Common myeloid progenitor, CD34-positive (primary cell): ENCODE results near the gene SLC25A4.
"Not testable (repeated sequence)": the region's sequence is repeated elsewhere in the genome, so short reads cannot be mapped to it uniquely, and the experiment has no call there.

Experiments used
- CTCF ChIA-PET: fragments of 350-600 bp; sonication (Branson Sonifier 250); formaldehyde crosslinking; loops from one replicate; lab custom pipeline; 2021; ENCODE audit warnings: antibody characterized with exemption; lab: Charles Lee
- POLR2A ChIA-PET: fragments of 350-600 bp; sonication (Branson Sonifier 250); formaldehyde crosslinking; loops from one replicate; lab custom pipeline; 2021; ENCODE audit warnings: antibody characterized with exemption; lab: Charles Lee
- DNase-seq, 3 donors: peaks; one replicate each; pipeline versions ENCODE4 v3.0.0 to v3.0.0-alpha.2; 2013
- H3K27ac ChIP-seq, 2 experiments: 1 replicate in 1 of 2; 2 replicates in 1 of 2; pipeline ENCODE4 v1.7.0; 2013; ENCODE audit warnings: inconsistent platforms in 2 of 2, low read length in 2 of 2, mild to moderate bottlenecking in 2 of 2, low read depth in 1 of 2, moderate library complexity in 1 of 2; ENCODE audit not compliant: severe bottlenecking in 2 of 2, insufficient read depth in 1 of 2, poor library complexity in 1 of 2
- H3K27me3 ChIP-seq, 5 experiments: replicated peaks in 2 of 5; 1 replicate in 3 of 5; 2 replicates in 2 of 5; pipeline versions ENCODE4 v1.6.1 to v1.7.0; 2013; ENCODE audit warnings: low read length in 4 of 5, mild to moderate bottlenecking in 2 of 5, moderate library complexity in 2 of 5, inconsistent platforms in 1 of 5; ENCODE audit not compliant: insufficient read depth in 5 of 5, control insufficient read depth in 4 of 5
- H3K36me3 ChIP-seq, 4 experiments: 1 replicate in 2 of 4; 2 replicates in 2 of 4; pipeline versions ENCODE4 v1.6.1 to v1.7.0; 2013; ENCODE audit warnings: low read length in 3 of 4, control low read depth in 1 of 4, mild to moderate bottlenecking in 1 of 4; ENCODE audit not compliant: control insufficient read depth in 4 of 4, insufficient read depth in 4 of 4
- H3K4me1 ChIP-seq, 4 experiments: 1 replicate in 3 of 4; 2 replicates in 1 of 4; pipeline versions ENCODE4 v1.6.1 to v1.7.1; 2013; ENCODE audit warnings: low read length in 3 of 4, mild to moderate bottlenecking in 3 of 4, control low read depth in 1 of 4, inconsistent platforms in 1 of 4, moderate library complexity in 1 of 4; ENCODE audit not compliant: control insufficient read depth in 4 of 4, insufficient read depth in 4 of 4; ENCODE audit errors: control extremely low read depth in 1 of 4
- H3K4me3 ChIP-seq, 7 experiments: 1 replicate in 4 of 7; 2 replicates in 3 of 7; pipeline versions ENCODE4 v1.5.1 to v1.7.0; 2013; ENCODE audit warnings: mild to moderate bottlenecking in 7 of 7, low read length in 6 of 7, moderate library complexity in 6 of 7, inconsistent platforms in 2 of 7, low read depth in 2 of 7, control low read depth in 1 of 7; ENCODE audit not compliant: insufficient read depth in 4 of 7, control insufficient read depth in 1 of 7; ENCODE audit errors: extremely low read depth in 1 of 7
- H3K9me3 ChIP-seq, 5 experiments: 1 replicate in 4 of 5; 2 replicates in 1 of 5; pipeline versions ENCODE4 v1.6.1 to v1.7.1; 2013; ENCODE audit warnings: low read length in 4 of 5, mild to moderate bottlenecking in 2 of 5, inconsistent platforms in 1 of 5, low read depth in 1 of 5, moderate library complexity in 1 of 5; ENCODE audit not compliant: control insufficient read depth in 4 of 5, insufficient read depth in 2 of 5; ENCODE audit errors: control extremely low read depth in 1 of 5
- WGBS: methylation state at CpG from one replicate; pipeline ENCODE4 v1.1.5; 2013; ENCODE audit not compliant: insufficient coverage; 5-methylcytosine and 5-hydroxymethylcytosine counted together

Gene SLC25A4

DNA sequence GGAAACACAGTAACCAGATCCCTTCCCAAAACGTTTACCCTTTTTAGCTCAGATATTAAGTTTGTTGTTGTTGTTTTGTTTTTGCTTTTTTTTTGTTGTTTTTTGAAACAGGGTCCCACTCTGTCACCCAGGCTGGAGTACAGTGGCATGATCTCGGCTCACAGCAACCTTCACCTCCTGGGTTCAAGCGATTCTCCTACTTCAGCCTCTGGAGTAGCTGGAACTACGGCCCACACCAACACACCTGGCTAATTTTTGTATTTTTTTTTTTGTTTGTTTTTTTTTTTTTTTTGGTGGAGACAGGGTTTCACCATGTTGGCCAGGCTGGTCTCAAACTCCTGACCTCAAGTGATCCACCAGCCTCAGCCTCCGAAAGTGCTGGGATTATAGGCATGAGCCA is 23.6 kb upstream of the SLC25A4 start:
- H3K9me3 ChIP-seq, H3K27me3 ChIP-seq, H3K27ac ChIP-seq, POLR2A ChIA-PET, DNase-seq, H3K4me3 ChIP-seq, H3K36me3 ChIP-seq: not testable (repeated sequence)
- peaks cover 0 to 13% (median 9%) of the 10 kb centered on the region in 4 experiments for H3K4me1 ChIP-seq
- CTCF ChIA-PET, result interaction anchor here (0.8 to 1.2 kb wide), 3 partner anchors 11 to 64 kb away, joined by 3 read pairs; no protein-coding TSS in a partner anchor
- WGBS, result 100% methylated on average over 2 of the region's 5 CpGs

DNA sequence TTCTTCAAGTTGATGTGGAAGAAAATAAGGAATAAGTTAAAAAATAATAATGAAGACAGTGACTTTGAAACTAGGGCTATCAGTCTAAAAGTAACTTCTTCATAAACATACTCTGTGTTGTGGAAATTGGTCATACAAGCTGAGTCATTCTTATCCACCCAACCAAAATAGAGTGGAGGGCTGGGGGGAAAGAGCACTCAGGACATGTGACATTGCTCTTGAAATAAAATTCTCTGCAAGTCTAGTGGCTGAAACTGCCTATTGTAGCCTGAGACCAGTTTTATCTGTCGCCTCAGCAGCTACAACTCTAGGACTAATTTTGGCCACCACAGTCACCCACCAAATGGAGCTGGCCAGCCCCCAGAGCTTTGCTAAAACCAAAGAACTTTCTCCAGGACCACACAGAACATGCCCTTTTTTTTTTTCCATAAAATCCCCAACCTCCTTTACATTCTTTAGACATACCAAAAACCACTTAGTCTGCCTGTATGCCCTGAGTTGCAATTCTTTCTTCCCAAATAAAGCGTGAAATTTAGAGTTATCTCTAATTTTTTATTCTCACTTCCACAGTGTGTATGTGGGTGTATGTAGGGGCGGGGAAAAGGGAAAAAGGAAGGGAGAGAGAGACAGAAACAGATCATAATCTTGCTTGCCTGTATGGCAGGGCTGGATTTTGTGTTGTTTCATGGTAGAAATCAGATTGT is 23.0 kb upstream of the SLC25A4 start:
- ChIA-PET CTCF (interaction anchor here (0.8 to 1.2 kb wide), 3 partner anchors 12 to 64 kb away, joined by 3 read pairs; no protein-coding TSS in a partner anchor), POLR2A (no interaction called here)
- peak in 2 of 3 donors; percentile 81 to 89 for DNase-seq
- Histone ChIP-seq H3K27ac (no peak overlapping the region), H3K4me3 (no peak overlapping the region), H3K36me3 (no peaks in the 10 kb centered on the region), H3K27me3 (peaks cover 5 to 14% (median 6%) of the 10 kb centered on the region in 5 experiments), H3K9me3 (no peaks in the 10 kb centered on the region), H3K4me1 (peaks cover 0 to 13% (median 9%) of the 10 kb centered on the region in 4 experiments)
- WGBS, result 80% methylated on average over 1 of the region's 3 CpGs

DNA sequence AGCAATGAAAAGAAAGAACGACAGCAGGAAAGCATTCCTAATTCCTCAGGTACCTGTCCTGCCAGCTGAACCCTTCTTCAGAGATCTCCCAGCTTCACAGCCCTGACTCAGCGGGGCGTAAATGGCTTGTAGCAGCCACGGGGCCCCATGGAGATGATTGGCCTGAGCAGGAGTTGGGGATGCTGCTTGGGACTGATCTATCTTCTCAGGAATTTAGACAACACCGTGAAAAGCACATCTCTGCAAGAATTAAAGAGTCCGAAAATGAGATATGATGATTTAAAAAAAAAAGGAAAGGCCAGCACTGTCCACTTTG is 22.5 kb upstream of the SLC25A4 start:
- DNase-seq, result no peak
- CTCF ChIA-PET, result interaction anchor here (1.0 kb wide), 1 partner anchor 12 kb away, joined by 3 read pairs; no protein-coding TSS in a partner anchor

DNA sequence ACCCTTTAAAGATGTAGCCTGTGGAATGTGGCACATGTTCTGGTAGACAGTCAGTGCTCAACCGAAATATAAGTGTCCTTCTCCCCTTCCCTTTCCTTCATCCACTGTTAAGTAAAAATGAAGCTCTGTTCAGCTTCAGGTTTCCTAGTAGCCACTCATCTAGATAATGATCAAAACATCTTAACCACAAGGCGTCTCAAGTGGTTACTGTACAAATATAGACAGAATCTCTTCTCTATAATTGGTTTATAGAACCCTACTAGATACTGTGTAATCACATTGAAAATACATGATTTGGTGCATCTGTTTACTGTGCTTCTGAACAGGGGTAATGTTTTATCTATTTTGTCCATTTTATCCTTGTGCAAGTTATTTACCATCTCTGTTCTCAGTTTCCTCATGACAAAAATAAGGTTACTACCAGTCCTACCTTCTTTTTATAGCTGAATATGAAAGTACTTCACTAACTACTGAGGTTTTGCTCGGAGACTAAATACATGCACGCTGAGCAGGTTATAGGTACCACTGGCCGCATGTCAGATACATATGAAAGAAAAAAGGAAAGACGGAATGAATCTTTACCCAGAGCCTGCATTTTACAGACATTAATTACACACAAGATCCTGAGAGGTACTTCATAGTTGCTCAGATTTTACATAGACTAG is 20.3 kb upstream of the SLC25A4 start:
- Histone ChIP-seq H3K27me3 (peaks cover 9 to 33% (median 19%) of the 10 kb centered on the region in 5 experiments), H3K36me3 (no peaks in the 10 kb centered on the region), H3K4me3 (no peak overlapping the region), H3K9me3 (no peaks in the 10 kb centered on the region), H3K27ac (no peak overlapping the region), H3K4me1 (peaks cover 0 to 14% (median 10%) of the 10 kb centered on the region in 4 experiments)
- DNase-seq, result peak in 2 of 3 donors; percentile 25 to 29
- 0% methylated on average over 1 of the region's 6 CpGs for WGBS
- ChIA-PET POLR2A (no interaction called here), CTCF (interaction anchor here (1.3 to 2.1 kb wide), 3 partner anchors 11 to 17 kb away, joined by 3 to 8 read pairs (median 5); no protein-coding TSS in a partner anchor)

More for the DNA sequence above, 22.5 kb upstream of the SLC25A4 start:
- H3K4me3 ChIP-seq, result no peak overlapping the region
- peaks cover 0 to 13% (median 9%) of the 10 kb centered on the region in 4 experiments for H3K4me1 ChIP-seq
- H3K36me3 ChIP-seq, result no peaks in the 10 kb centered on the region
- H3K27me3 ChIP-seq, result peaks cover 8 to 18% (median 9%) of the 10 kb centered on the region in 5 experiments
- POLR2A ChIA-PET, result no interaction called here
- 100% methylated on average over 3 of the region's 6 CpGs for WGBS
- H3K9me3 ChIP-seq, result no peaks in the 10 kb centered on the region
- no peak overlapping the region for H3K27ac ChIP-seq

DNA sequence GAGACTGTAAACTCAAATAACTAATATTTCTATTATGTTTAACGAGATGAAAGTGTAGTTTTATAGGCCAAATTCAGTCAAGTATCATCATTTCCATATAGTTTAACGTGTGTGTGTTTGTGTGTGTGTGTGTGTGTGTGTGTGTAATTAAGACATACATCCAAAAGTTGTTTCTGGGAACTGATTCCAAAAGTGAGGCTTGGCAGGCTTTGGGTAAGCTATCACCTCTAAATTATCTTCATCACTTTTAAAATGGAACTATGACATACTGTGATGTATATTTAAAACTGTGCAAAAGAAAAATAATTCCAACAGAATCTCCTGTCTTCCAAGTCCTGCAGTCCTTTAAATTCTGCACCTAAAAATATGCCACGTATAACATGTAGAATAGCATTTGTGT is 19.1 kb upstream of the SLC25A4 start:
- Histone ChIP-seq H3K9me3 (no peaks in the 10 kb centered on the region), H3K4me3 (no peak overlapping the region), H3K4me1 (peaks cover 0 to 24% (median 20%) of the 10 kb centered on the region in 4 experiments), H3K27ac (no peak overlapping the region), H3K27me3 (peaks cover 9 to 43% (median 22%) of the 10 kb centered on the region in 5 experiments), H3K36me3 (no peaks in the 10 kb centered on the region)
- DNase-seq, result no peak
- ChIA-PET CTCF (interaction anchor here (1.1 to 2.1 kb wide), 4 partner anchors 9 to 28 kb away, joined by 3 to 8 read pairs (median 4); no protein-coding TSS in a partner anchor), POLR2A (no interaction called here)
- no CpG with 5 or more reads among the region's 3 CpGs for WGBS

DNA sequence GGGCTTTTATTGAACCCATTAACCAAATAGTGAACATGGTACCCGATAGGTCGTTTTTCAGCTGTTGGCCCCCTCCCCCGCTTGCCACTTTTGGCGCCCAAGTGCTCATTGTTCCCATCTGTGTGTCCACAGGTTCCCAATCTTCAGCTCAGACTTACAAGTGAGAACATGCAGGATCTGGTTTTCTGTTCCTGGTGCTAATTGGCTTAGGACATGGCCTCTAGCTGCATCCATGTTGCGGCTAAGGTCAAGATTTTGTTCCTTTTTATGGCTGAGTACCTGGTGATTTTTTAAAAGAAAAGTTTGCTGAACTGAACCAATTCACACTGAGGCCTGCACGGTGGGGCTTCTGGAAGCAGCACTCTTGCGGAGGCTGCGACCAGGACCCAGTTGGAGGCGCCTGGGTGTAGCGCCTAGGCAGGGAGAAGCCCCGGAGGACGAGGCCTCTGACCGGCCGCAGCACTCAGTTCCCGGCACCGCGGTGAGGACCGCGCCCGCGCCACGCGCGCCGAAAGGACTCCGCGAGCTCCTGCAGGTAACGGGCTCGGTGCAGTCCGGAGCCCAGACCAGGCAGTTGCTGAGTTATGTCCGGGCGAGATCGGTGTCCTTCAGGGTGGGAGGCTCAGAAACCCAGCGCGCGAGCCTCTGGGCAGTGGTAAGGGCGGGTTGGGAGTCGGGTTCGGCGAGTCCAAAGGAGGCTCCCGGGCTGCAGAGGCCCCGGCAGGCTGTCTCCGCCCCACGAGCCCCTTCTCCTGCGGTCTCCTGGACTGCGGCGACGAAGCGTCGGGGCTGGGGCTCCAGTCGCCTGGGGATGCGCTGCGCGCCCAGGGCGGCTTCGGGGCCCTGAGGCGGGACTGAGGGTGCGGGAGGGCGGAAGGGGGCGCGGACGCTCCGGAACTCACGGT is 15.8 kb upstream of the SLC25A4 start:
- ChIA-PET POLR2A (no interaction called here), CTCF (interaction anchor here (1.3 kb wide), 2 partner anchors 15 to 19 kb away, joined by 3 to 4 read pairs; no protein-coding TSS in a partner anchor)
- H3K9me3 ChIP-seq, result no peaks in the 10 kb centered on the region
- peak overlapping the region; percentile 1 to 73 (median 34) for H3K4me3 ChIP-seq
- DNase-seq, result peak in 2 of 3 donors; percentile 40 to 56
- H3K27me3 ChIP-seq, result peaks cover 11 to 54% (median 23%) of the 10 kb centered on the region in 5 experiments
- 12% methylated on average over 57 of the region's 64 CpGs for WGBS
- peaks cover 0 to 19% (median 15%) of the 10 kb centered on the region in 4 experiments for H3K4me1 ChIP-seq
- H3K36me3 ChIP-seq, result no peaks in the 10 kb centered on the region
- H3K27ac ChIP-seq, result no peak overlapping the region
